ENCODE results near the gene HOXC9.

Gene HOXC9

DNA sequence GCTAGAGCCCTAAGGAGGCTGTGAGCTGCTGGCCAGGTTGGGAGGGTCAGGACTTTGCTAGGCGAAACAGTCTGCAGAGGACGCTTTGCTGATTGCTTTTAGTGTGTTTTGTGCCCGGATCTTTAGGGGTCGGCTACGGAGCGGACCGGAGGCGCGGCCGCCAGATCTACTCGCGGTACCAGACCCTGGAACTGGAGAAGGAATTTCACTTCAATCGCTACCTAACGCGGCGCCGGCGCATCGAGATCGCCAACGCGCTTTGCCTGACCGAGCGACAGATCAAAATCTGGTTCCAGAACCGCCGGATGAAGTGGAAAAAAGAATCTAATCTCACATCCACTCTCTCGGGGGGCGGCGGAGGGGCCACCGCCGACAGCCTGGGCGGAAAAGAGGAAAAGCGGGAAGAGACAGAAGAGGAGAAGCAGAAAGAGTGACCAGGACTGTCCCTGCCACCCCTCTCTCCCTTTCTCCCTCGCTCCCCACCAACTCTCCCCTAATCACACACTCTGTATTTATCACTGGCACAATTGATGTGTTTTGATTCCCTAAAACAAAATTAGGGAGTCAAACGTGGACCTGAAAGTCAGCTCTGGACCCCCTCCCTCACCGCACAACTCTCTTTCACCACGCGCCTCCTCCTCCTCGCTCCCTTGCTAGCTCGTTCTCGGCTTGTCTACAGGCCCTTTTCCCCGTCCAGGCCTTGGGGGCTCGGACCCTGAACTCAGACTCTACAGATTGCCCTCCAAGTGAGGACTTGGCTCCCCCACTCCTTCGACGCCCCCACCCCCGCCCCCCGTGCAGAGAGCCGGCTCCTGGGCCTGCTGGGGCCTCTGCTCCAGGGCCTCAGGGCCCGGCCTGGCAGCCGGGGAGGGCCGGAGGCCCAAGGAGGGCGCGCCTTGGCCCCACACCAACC lies 29.8 kb downstream of the HOXC9 start:
- no peak for DNase-seq

GRCh38 chr12:54030442-54030801 lies 30.5 kb downstream of the HOXC9 start:
- no peak for DNase-seq

DNA sequence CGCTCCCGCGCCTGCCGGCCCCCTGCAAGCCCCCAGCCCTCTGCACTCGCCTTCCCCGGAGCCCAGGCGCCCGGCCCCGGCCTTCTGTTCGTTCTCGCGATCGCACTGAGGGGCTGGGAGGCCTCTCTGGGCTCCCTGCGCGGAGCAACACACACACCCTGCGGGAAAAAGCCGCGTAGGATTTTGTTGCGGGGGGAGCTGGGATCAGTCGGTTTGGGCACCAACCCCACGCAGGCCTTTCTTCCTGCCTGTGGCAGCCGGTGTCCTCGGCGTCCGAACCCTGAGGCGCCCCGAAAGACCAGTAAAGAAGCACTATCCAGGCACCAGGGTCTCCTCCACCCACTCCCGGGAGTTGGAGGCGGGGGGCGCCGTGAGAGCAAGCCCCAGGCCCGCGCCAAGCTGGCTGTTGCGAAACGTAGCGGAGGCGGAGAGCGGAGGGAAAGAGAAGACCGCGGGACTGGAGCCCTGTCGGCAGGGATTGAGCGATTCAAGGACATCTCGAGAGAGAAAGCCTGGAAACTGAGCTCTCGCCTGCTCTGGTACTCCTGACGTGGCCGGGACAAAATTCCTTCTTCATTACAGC lies 31.0 kb downstream of the HOXC9 start:
- DNase-seq, result no peak

DNA sequence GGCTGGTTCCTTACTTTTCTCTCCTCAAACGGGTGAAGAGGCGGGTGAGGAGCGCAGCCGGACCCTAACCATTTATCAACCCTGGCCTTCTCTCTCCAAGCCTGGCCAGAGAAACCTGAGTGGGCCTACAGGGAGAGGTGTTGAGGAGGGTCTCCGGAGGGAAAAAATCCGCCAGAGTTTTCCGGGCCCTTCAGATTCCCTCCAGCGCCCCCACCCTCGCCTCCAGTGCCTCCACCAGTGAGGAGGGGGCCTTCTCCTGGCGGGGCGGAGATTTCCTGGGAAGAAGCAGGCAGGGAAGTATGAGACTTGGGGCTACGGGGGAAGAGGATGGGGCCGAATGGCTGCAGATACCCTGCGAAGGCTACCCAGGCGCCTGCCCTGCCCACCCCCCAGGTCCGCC lies 31.5 kb downstream of the HOXC9 start:
- DNase-seq, result no peak

DNA sequence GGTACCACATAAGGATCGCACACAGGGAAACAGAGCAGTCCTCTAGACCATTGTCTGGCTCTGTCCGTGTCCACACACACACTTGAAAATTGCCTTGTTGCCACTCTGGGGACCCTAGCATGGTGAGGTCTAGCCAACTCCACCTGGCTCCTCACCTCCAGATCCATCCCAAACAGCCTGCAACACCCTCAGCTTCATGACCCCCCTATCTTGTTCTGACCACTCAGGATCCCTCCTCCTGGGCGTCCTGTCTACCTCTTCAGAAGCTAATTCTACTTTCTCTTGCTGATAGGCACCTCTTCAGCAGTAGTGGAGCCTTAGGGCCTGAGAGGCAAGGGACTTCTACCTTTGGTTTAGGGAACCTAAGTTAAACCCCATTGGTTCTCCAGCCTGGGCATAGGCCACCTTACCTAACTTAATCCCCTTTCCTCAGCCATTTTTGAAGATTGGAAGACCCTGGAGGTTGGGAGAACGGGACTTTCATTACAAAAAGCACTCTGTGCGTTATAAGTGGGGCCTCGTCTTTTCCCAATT lies 32.2 kb downstream of the HOXC9 start:
- DNase-seq, result no peak

- DNase-seq, result peak; percentile 15
Observed at GRCh38 chr12:54032627-54033100, 32.7 kb downstream of the HOXC9 start, which contains the start of gene HOXC5. HOXC5 (plus strand) TSS chr12:54033050; CDS start chr12:54033123, 73 bp downstream.

GRCh38 chr12:54033106-54033979 lies 33.4 kb downstream of the HOXC9 start:
- DNase-seq, result no peak

DNA sequence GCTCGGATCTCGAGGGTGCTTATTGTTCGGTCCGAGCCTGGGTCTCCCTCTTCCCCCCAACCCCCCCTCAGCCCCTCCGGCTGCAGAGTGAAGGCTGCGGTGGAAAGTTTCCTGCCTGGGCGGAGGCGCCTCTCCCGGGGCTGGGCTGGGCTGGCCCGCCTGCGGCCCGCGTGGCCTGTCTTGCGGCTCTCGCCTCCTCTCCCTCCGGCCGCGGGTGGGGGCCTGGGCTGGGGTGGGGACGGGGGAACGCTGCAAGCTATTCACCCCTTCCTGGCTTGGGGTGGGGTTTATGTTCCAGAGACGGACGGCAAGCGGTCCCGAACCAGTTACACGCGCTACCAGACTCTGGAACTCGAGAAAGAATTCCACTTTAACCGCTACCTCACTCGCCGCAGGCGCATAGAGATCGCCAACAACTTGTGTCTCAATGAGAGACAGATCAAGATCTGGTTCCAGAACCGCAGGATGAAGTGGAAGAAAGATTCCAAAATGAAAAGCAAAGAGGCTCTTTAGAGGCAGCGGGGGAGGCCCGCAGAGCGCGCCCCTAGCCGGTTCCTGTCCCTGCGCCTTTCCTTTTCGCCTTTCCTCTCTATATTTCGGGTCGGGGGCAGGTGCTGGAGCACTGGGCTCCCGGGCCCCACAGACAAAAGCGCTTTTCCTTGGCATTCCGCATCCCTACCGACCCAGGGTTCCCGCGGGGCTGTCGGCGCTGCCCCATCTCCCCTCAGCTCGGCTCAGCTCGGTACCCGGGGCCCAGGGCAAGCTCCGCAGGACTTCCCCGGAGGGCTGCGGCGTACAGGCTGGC lies 34.2 kb downstream of the HOXC9 start:
- no peak for DNase-seq

DNA sequence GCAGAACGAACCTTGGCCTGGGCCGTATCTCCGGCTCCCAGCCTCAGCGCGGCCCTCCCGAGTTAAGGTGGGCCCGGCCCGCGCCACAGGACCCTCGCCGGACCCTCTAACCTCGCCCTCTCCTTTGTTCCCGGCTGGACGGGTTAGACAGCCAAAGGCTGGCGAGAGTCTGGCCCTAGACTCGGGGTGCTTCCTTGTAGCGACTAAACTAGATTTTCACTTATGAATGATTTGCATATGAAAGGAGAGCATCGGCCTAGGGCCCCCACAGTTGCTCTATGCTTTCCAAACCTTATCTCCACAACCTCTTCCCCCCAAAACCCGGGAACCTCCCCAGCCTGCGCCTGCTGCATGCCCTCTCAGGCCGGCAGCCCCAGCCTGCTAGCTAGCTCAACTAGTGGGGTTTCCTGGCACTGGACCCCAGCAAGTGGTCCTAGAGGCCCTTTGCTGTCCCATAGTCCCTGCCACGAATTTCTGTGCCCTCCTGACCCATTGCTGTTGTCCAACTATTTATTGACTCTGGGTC lies 34.9 kb downstream of the HOXC9 start:
- no peak for DNase-seq

DNA sequence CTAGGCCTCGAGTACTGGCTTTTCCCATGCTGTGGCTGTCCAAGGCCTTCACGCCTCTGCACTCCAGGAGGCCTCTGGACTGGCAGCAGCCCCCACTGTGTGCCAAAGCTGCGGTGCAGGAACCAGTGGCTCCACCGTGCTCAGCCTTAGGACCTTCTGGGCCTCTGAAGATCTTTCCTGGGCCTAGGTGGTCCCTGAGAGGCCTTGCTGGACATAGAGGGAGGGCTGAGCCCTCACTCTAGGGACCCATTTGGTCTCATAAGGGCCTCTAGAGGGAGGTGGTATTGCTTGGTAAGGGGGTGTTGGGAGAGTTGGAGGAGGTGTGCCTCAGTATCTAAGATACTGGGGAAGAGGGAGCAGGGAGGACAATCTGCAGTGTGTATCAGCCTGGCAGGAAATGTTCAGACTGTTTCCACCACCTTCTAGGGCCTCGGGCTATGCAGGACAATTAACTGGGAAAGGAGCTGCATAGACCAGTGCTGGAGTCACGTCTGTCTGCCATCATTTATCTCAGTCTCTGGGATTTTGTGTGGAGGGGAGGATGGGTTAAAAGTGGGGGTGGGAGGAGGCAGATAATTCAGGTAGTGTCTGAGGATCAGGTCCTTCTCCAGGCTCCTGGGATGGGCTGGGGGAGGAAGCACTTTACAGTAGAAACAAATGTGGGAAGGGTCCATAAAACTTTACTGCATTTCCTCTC lies 35.8 kb downstream of the HOXC9 start:
- no peak for DNase-seq

DNA sequence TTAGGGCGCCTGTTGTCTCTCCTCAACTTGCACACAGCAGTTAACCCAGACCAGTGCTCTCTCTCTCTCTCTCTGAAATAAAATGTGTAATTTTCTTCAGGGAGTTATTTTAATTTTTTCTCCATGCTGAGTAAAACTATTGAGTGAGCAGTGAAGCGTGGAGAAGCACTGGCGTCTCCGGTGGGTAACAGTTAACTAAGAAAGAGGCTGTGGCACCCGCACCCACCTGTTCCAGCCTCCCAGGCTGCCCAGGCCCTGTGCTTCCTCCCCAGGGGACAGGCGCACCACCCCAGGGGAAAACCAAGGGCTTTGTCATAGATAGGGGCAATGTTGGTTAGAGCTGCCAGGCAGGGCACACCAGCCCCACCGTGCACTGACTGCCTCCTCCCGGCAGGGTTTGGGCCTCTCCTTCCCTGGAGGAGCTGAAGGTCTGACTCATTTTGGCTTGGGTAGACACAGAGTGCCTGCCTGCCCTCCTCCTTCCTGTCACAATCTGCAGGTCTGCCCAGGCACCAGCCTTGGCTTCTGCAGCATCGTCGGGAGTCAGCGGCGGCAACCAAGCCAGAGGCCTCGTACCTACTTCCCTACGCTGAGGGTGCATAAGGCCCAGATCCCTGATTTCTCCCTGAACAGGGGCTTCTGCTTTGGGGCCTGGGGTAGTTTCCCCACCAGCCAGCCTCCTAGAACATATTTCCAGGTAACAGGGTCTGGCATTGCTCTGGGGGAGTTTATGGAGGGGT lies 36.8 kb downstream of the HOXC9 start:
- DNase-seq, result no peak

DNA sequence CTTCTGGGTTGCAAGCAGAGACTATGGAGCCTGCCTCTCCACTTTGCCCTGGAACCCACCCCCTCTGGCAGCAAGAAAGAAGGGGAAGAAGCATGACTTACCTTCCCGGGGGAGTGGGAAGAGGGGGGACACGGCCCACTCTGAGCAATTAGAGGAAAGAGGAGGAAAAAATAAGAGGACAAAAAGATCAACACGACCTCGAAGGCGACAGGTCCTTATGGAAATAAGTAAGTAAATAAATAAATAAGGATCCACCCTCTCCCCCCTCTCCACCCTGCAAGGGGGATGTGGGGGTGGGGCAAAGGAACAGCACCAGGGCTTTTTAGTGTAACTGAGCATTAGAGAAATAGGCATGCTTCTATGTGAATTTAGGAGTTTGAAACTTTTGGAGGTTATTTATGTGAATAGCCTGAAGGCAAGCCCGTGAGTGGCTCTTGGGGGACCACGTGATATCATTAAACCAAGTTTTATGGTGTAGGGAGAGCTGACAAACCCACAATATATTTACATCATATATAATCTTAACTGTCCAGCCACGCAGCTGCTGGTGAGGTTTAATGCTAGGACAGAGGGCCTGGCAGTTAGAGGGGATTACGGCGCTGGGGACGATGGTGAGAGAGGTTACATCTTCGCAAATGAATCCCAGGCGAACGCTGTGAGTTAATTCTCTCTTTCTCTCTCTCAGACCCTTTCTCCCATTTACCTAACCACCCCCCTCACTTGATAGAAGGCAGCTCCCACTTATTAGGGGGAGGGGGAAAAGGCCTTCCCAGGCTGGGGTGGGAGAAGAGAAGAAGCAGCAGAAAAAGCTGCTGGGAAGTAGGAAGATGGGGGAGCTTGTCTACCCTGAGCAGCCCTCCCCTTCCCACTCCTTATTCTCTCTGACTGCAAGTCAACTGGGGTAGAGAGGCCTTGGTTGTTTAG lies 37.7 kb downstream of the HOXC9 start:
- DNase-seq, result no peak

- DNase-seq, result no peak
Observed at GRCh38 chr12:54038284-54038870, 38.4 kb downstream of the HOXC9 start.

DNA sequence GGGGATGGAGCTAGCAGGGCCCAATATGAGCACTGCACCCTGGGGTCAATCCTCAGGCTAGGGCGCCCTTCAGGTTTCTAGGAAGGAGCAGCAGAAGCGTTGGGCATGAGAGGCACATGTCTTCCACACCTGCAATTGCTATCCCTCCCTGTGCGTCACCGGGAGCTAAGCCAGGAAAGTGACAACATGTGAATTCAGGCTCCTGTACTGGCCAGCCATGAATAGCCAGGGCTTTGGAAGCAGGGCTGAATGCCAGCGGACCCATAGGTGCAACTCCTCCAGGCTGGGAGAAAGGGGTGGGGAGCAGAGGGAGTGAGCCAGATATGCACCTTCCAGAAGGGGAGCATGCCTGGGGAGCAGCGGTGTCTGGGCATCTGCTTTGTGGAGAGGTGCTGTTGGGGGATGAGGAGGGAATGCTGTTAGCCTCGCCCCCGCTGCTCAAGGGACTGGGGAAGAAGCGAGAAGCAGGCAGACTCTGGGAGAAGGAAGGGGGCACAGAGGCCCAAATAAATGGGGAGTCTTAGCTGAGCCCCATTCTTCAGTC lies 39.0 kb downstream of the HOXC9 start:
- no peak for DNase-seq

DNA sequence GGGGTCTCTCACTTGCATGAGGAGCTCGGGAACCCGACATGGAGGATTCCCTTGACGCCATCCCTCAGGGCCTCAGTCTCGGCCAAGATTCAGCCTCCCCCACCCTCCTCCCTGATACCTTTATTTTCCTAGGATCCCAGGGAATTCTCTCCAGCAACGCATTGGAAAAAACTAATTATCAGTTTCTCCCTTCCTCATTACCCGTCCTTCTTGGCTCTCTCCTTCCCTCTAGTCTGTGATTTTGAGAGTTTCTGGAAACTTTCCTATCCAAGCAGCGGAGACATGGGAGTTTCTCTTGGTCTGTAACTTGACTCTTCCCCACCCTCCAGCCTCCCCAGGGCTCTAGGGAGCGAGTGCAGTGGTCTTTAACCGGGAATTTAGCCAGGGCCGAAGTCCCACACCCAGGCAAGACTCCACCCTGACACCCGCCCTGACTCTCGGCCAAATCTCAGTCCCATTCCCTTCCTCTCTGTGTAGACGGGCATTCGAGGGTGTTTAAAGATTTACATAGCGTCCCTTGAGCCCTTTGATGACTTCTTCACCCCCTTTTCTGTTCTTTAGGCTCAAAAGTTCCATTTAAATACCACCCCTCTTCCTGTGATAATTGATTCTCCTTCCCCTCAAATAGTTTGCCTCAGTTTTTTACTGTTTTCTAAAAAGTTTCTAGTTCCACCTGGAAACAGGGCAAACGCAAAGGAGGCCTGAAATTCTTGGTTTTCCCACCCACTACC lies 39.6 kb downstream of the HOXC9 start:
- no peak for DNase-seq

GRCh38 chr12:54040148-54040494 lies 40.2 kb downstream of the HOXC9 start:
- DNase-seq, result no peak

DNA sequence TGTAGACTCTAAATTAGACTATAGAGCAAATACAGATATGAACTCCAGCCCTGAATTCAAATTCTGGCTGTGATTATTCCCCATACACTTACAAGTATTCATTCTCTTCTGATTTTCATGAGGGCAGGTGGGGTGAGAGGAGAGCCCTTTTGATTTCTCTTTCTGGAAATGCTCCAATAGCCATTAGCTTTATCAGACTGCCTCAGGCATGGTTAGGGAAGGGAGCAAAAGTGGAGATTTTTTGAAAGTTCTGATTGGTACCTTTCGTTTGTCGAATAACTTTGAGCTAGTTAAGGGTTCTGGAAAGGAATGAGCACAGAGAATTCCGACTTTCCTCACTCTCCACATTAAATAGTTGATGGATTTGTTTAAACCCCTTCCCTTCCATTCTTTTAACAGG lies 40.7 kb downstream of the HOXC9 start:
- no peak for DNase-seq

DNA sequence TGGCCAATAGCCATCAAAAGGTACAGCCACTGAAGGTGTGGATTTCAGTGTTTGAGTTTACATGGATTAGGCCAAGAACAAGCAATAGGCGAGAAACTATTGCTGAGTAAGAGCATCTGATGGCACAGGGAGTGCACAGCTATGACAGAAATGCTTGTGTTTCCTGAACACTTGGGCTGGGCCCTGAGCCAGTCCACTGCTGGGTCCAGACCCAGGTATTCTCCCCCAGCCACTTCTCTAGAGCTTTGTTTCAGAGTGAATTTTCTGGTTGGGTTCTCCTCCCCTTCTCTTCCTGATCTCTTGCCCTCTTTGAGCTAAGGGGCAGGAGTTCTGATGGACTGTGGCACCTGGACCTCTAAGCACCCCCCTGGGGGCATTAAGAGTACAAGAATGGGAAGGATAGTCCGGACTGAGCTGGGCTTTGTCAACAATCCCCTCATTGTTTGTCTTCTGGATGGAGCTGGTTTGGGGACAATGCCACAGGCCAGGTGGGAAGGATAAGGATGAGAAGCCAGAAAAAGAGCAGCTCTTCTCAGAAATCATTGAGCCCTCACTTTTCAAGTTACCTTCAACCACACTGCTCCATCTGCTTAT lies 41.2 kb downstream of the HOXC9 start:
- no peak for DNase-seq
